SU-DHL-6 (cell line): Measurements from ENCODE around the gene MIB2.

Experiments
- CTCF ChIP-seq: fragments of 200-600 bp; sonication (generic); IDR thresholded peaks from one replicate; pipeline ENCODE4 v1.5.1; 2017; ENCODE audit warnings: antibody characterized with exemption, mild to moderate bottlenecking, low read length, moderate library complexity; ENCODE audit not compliant: insufficient read depth, poor library complexity, severe bottlenecking
- EZH2phosphoT487 ChIP-seq: fragments of 200-600 bp; sonication (generic), shearing (Covaris generic); conservative IDR thresholded peaks from 2 replicates; pipeline ENCODE4 v1.6.1; 2018; ENCODE audit warnings: mild to moderate bottlenecking, antibody characterized with exemption, low read length, moderate library complexity, mixed read lengths

GRCh38 chr1:1619917-1620361 is 4.6 kb downstream of the MIB2 start:
- TF ChIP-seq CTCF = no peak
- no peak for TF ChIP-seq EZH2phosphoT487
